H9 (cell line): ENCODE measurements around the gene RINL. TPM values are rescaled to one million over a fixed set of nuclear protein-coding genes. Genes with fewer than 3 reads are reported as not detected.

Experiments used
- DNase-seq: peaks from one replicate; pipeline ENCODE4 v3.0.0-alpha.2; 2017
- H2AFZ ChIP-seq: one replicate; pipeline ENCODE4 v1.6.1; 2013; ENCODE audit warnings: mild to moderate bottlenecking, low read length, control low read depth, moderate library complexity
- H2AK5ac ChIP-seq: 2 replicates; pipeline ENCODE4 v1.6.1; 2013; ENCODE audit warnings: low read length, control low read depth, mixed read lengths; ENCODE audit not compliant: insufficient read length
- H2BK120ac ChIP-seq: one replicate; pipeline ENCODE4 v1.6.1; 2013; ENCODE audit warnings: low read depth, mild to moderate bottlenecking, low read length, control low read depth, inconsistent platforms; ENCODE audit not compliant: poor library complexity, severe bottlenecking
- H2BK12ac ChIP-seq: 2 replicates; pipeline ENCODE4 v1.6.1; 2013; ENCODE audit warnings: low read length, control low read depth, mixed read lengths, low read depth; ENCODE audit not compliant: insufficient read length
- H2BK15ac ChIP-seq: 2 replicates; pipeline ENCODE4 v1.6.1; 2013; ENCODE audit warnings: low read depth, low read length, control low read depth
- H2BK20ac ChIP-seq: one replicate; pipeline ENCODE4 v1.6.1; 2013; ENCODE audit warnings: low read depth, mild to moderate bottlenecking, low read length, control low read depth, inconsistent platforms; ENCODE audit not compliant: poor library complexity, severe bottlenecking
- H2BK5ac ChIP-seq: 2 replicates; pipeline ENCODE4 v1.6.1; 2013; ENCODE audit warnings: low read length, control low read depth, mixed read lengths; ENCODE audit not compliant: insufficient read length
- H3K14ac ChIP-seq: 2 replicates; pipeline ENCODE4 v1.6.1; 2013; ENCODE audit warnings: low read length, control low read depth; ENCODE audit not compliant: insufficient read depth
- H3K18ac ChIP-seq: 2 replicates; pipeline ENCODE4 v1.6.1; 2013; ENCODE audit warnings: low read depth, mild to moderate bottlenecking, mixed read lengths, low read length, control low read depth; ENCODE audit not compliant: insufficient read length
- H3K23ac ChIP-seq: 2 replicates; pipeline ENCODE4 v1.6.1; 2013; ENCODE audit warnings: low read length, control low read depth, mixed read lengths, low read depth; ENCODE audit not compliant: insufficient read length
- H3K23me2 ChIP-seq: 2 replicates; pipeline ENCODE4 v1.6.1; 2013; ENCODE audit warnings: low read depth, mild to moderate bottlenecking, mixed read lengths, low read length, control low read depth; ENCODE audit not compliant: insufficient read length, poor library complexity, severe bottlenecking
- H3K27ac ChIP-seq: 2 replicates; pipeline ENCODE4 v1.5.1; 2013; ENCODE audit warnings: low read length, control low read depth, mixed read lengths, low read depth; ENCODE audit not compliant: insufficient read length
- H3K27me3 ChIP-seq: 2 replicates; pipeline ENCODE4 v1.6.1; 2013; ENCODE audit warnings: low read length, control low read depth, inconsistent platforms; ENCODE audit not compliant: insufficient read depth
- H3K4ac ChIP-seq: 2 replicates; pipeline ENCODE4 v1.6.1; 2013; ENCODE audit warnings: low read depth, mild to moderate bottlenecking, control low read depth, inconsistent platforms, low read length, moderate library complexity
- H3K4me1 ChIP-seq: 2 replicates; pipeline ENCODE4 v1.6.1; 2013; ENCODE audit warnings: low read length, control low read depth, inconsistent platforms; ENCODE audit not compliant: insufficient read depth
- H3K4me2 ChIP-seq: 2 replicates; pipeline ENCODE4 v1.6.1; 2013; ENCODE audit warnings: low read length, control low read depth, mixed read lengths; ENCODE audit not compliant: insufficient read length, insufficient read depth
- H3K56ac ChIP-seq: 2 replicates; pipeline ENCODE4 v1.6.1; 2013; ENCODE audit warnings: low read depth, mild to moderate bottlenecking, mixed read lengths, low read length, control low read depth; ENCODE audit not compliant: insufficient read length
- H3K79me1 ChIP-seq: 2 replicates; pipeline ENCODE4 v1.6.1; 2013; ENCODE audit warnings: low read depth, mild to moderate bottlenecking, moderate library complexity, low read length, control low read depth, inconsistent platforms; ENCODE audit not compliant: insufficient read depth, poor library complexity, severe bottlenecking
- H3K79me2 ChIP-seq: 2 replicates; pipeline ENCODE4 v1.6.1; 2013; ENCODE audit warnings: low read length, control low read depth, inconsistent platforms; ENCODE audit not compliant: insufficient read depth
- H3K9ac ChIP-seq: 2 replicates; pipeline ENCODE4 v1.6.1; 2013; ENCODE audit warnings: low read length, control low read depth, mixed read lengths; ENCODE audit not compliant: insufficient read length; ENCODE audit errors: extremely low read depth
- H3K9me3 ChIP-seq: one replicate; pipeline ENCODE4 v1.6.1; 2013; ENCODE audit warnings: low read depth, low read length, inconsistent platforms; ENCODE audit not compliant: control insufficient read depth
- H3T11ph ChIP-seq: one replicate; pipeline ENCODE4 v1.6.1; 2013; ENCODE audit warnings: mild to moderate bottlenecking, low read length, control low read depth, inconsistent platforms
- H4K20me1 ChIP-seq: one replicate; pipeline ENCODE4 v1.6.1; 2013; ENCODE audit not compliant: control insufficient read depth, insufficient read length, insufficient read depth
- H4K5ac ChIP-seq: 2 replicates; pipeline ENCODE4 v1.6.1; 2013; ENCODE audit warnings: low read depth, mild to moderate bottlenecking, mixed read lengths, low read length, control low read depth; ENCODE audit not compliant: insufficient read length
- H4K8ac ChIP-seq: replicated peaks from 2 replicates; pipeline ENCODE4 v1.6.1; 2013; ENCODE audit warnings: low read length, control low read depth, mixed read lengths, low read depth; ENCODE audit not compliant: insufficient read length
- H4K91ac ChIP-seq: 2 replicates; pipeline ENCODE4 v1.6.1; 2013; ENCODE audit warnings: low read depth, mild to moderate bottlenecking, moderate library complexity, mixed read lengths, low read length, control low read depth; ENCODE audit not compliant: insufficient read length
- H3K27ac Mint-ChIP-seq, 3 experiments: 2 replicates in 2 of 3; 3 replicates in 1 of 3; pipeline ENCODE4 v1.8.0; 2020 to 2021; ENCODE audit warnings: mixed read lengths in 3 of 3, mild to moderate bottlenecking in 1 of 3, moderate library complexity in 1 of 3
- H3K27me3 Mint-ChIP-seq: 2 replicates; pipeline ENCODE4 v1.8.0; 2021; ENCODE audit warnings: low read depth, mild to moderate bottlenecking, moderate library complexity, mixed read lengths
- H3K36me3 Mint-ChIP-seq, 3 experiments: 2 replicates in 2 of 3; 3 replicates in 1 of 3; pipeline ENCODE4 v1.8.0; 2020 to 2021; ENCODE audit warnings: low read depth in 3 of 3, mixed read lengths in 3 of 3; ENCODE audit not compliant: insufficient read depth in 1 of 3
- H3K4me1 Mint-ChIP-seq, 2 experiments: 2 replicates each; pipeline ENCODE4 v1.8.0; 2020; ENCODE audit warnings: mixed read lengths in 2 of 2
- H3K4me3 Mint-ChIP-seq, 2 experiments: 2 replicates in 1 of 2; 3 replicates in 1 of 2; pipeline ENCODE4 v1.8.0; 2020 to 2021; ENCODE audit warnings: mild to moderate bottlenecking in 2 of 2, mixed read lengths in 2 of 2, moderate library complexity in 1 of 2
- H3K9me3 Mint-ChIP-seq, 2 experiments: 2 replicates in 1 of 2; 3 replicates in 1 of 2; pipeline ENCODE4 v1.8.0; 2020; ENCODE audit warnings: mild to moderate bottlenecking in 2 of 2, mixed read lengths in 2 of 2, moderate library complexity in 1 of 2
- WGBS: extraction: QIAGEN DNeasy Blood & Tissue Kit; methylation state at CpG from one replicate; pipeline ENCODE4 v1.1.7; 2013; ENCODE audit warnings: missing lambda C conversion rate, low lambda C conversion rate, mixed read lengths; ENCODE audit not compliant: insufficient read length; ENCODE audit errors: extremely low coverage; 5-methylcytosine and 5-hydroxymethylcytosine counted together
- total RNA-seq: library from RNA; stranded (reverse); gene quantifications from 2 replicates; pipeline ENCODE4 v1.2.1, GENCODE V29; 2021
- TF ChIP-seq, protein P1 (sequence below): fragments of 200-600 bp; sonication (generic); conservative IDR thresholded peaks from 3 replicates; pipeline ENCODE4 v1.8.0; 2021; ENCODE audit warnings: antibody characterized with exemption, mild to moderate bottlenecking

The RINL gene
- total RNA-seq, 1 experiment from 2014 or later = 6.4 TPM

DNA sequence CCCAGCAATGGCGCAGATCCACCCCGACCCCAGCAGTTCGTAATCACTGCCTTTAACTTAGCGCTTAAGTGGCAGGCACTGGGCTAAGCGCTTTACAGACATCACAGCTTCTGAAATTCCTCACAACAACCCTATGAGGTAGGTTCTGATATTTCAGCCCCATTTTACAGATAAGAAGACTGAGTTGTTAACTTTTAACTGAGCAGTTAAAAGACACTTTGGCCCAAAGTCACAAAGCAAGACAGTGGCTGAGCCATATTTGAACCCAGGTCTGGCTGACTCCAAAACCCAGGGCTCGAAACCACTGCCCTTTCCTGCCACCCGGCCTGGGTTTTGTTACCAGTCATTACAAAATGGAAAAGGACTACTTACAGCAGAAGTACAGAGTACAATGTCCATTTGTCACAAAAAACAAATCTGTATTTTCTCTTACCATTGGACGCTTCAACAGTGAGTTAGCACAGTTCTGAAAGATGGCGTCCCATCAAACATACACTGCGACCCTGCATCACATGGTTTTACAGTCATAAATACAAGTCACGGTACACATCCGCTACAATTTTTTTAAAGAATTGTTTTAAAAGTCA is 36.8 kb downstream of the RINL start:
- Histone ChIP-seq H3K9me3 (no peaks in the 10 kb centered on the region), H2BK15ac (no peak overlapping the region), H3K79me1 (peaks cover 5% of the 10 kb centered on the region), H2BK5ac (no peak overlapping the region), H3K4ac (no peak overlapping the region), H2BK20ac (no peak overlapping the region), H3K23ac (no peak overlapping the region), H3K4me1 (no peaks in the 10 kb centered on the region), H3K27ac (no peak overlapping the region), H3K79me2 (peaks cover 2% of the 10 kb centered on the region; the same call in 1 of the 2 replicates), H3T11ph (no peak overlapping the region), H3K27me3 (no peaks in the 10 kb centered on the region), H2AK5ac (no peak overlapping the region), H3K18ac (no peak overlapping the region), H2BK120ac (no peak overlapping the region), H3K9ac (no peak overlapping the region), H3K14ac (no peak overlapping the region), H2AFZ (no peak overlapping the region), H2BK12ac (no peak overlapping the region), H4K8ac (no peak overlapping the region), H4K20me1 (peaks cover 2% of the 10 kb centered on the region), H4K5ac (no peak overlapping the region), H3K23me2 (no peaks in the 10 kb centered on the region), H3K4me2 (no peak overlapping the region), H4K91ac (no peak overlapping the region), H3K56ac (no peak overlapping the region)
- Mint-ChIP-seq H3K4me1 (peaks cover 6 to 9% of the 10 kb centered on the region in 2 experiments; a peak in 3 of 4 replicates), H3K4me3 (no peak overlapping the region; a peak in 1 of 5 replicates), H3K9me3 (no peaks in the 10 kb centered on the region; a peak in 1 of 5 replicates), H3K36me3 (peaks cover 92 to 100% (median 99%) of the 10 kb centered on the region in 3 experiments), H3K27ac (peak overlapping the region in 2 of 3 experiments; percentile 71 to 82; a peak in 4 of 7 replicates), H3K27me3 (peaks cover 2% of the 10 kb centered on the region; the same call in 1 of the 2 replicates)
- WGBS = no CpG with 5 or more reads among the region's 12 CpGs
- no peak for DNase-seq
- TF ChIP-seq, protein P1, sequence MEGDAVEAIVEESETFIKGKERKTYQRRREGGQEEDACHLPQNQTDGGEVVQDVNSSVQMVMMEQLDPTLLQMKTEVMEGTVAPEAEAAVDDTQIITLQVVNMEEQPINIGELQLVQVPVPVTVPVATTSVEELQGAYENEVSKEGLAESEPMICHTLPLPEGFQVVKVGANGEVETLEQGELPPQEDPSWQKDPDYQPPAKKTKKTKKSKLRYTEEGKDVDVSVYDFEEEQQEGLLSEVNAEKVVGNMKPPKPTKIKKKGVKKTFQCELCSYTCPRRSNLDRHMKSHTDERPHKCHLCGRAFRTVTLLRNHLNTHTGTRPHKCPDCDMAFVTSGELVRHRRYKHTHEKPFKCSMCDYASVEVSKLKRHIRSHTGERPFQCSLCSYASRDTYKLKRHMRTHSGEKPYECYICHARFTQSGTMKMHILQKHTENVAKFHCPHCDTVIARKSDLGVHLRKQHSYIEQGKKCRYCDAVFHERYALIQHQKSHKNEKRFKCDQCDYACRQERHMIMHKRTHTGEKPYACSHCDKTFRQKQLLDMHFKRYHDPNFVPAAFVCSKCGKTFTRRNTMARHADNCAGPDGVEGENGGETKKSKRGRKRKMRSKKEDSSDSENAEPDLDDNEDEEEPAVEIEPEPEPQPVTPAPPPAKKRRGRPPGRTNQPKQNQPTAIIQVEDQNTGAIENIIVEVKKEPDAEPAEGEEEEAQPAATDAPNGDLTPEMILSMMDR = no peak
